KG1 (cell line): ENCODE results near the gene HERC2.
"Not testable (repeated sequence)": the region's sequence is repeated elsewhere in the genome, so short reads cannot be mapped to it uniquely, and the experiment has no call there.

Experiments used
- DNase-seq: peaks from one replicate; lab custom pipeline; 2025; lab: John Stamatoyannopoulos, UW

Gene HERC2

DNA sequence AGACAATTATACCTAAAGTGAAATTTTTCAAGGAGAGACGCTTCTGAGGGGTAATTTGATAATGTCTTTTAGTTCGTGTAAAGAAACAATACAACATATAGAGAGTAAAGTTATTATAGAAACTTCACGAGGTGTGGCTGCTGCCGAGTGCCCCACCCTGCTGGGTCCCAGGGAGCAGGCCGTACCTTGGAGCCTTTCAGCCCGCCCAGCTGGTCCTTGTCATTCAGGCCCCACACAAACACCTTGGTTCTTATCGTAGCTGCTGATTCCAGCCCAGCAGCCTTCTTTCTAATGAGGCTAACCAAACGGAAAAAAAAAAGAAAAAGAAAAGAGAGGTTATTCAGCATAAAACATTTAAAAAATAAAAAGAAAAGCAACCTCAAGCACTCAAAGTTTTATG is 139.8 kb downstream of the HERC2 start:
- no peak for DNase-seq

DNA sequence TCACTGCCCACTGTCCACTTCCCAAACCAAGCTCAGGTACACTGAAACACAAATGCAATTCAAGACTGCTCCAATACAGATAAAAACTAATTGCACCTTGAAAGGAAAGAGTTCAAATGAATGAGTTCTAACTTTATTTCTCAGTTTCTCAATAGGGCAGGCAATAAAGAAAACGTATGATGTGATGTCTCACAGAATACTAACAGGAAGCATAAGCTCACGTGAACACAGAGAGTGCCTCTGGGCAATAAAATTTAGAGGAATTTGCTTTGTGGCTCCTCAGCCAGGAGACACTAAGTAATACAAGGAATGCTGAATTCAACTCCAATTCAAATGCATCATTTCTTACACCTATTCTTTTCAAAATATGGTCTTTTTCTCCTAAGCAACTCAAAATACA is 140.6 kb downstream of the HERC2 start:
- no peak for DNase-seq

DNA sequence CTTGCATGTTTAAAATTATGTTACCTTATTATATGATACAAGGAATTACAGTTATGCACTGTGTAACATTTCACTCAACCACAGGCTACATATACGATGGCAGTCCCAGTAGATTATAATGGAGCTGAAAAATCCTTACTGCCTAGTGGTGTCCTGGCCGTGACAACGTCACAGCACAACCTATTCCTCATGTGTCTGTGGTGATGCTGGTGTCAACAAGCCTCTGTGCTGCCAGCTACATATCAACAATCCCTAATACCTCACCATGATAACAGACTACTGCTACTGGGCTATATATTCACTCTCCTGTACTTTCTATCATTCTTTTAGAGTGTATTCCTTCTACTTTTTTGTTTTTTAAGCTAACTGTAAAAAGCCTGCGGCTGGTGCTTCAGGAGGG is 142.7 kb downstream of the HERC2 start:
- DNase-seq: no peak

DNA sequence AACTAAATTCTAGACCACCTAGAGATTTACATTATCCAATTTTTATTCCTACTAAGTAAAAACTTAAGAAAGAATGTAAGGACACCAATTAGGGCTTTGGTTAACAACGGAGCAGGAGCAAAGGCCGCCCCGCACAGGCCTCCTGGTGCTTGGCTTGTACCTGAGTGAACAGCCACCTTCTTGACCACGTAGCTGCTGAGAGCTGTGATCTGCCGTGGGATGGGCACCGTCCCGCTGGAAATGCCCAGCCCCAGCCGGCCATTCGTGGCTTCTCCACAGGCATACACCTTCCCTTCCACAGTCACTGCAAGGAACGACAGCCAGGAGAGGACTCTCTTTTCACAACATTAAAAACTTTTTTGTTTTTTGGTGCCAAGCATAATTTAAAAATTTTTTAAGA is 143.3 kb downstream of the HERC2 start:
- no peak for DNase-seq

DNA sequence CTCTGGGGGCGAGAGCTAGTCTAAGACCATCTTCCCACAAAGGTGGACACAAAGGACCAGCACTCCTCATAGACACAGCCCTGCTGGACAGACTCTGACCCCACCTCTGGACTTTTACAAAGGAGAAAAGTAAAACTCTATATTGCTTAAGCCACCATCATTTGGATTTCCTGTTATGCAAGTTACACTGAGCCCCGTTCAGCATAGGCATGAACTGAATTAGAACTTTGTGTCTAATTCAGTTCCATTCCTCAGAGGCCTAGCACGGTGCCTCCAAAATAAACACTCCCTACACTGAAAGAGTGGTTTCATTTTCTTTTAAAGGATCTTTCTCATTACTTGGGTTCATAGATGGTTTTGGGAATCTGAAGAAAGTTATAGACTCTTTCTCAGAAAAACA is 143.7 kb downstream of the HERC2 start:
- DNase-seq: no peak

DNA sequence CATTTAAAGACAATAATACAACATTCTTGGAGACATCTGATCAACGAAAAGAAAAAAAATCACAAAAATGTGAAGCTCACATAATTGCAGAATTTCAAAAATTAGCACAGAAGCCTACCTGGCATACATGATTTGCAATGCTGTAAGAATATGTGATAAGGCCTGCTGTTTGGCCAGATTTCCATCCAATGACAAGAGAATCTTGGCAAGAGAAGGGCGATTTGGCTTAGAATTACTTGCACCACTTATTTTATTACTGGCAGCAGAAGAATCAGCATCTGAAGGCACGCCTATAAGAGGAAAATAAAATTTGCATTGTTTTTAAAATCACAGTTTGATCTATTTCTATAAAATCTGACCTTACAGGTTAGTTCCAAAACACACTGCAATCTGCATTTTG is 152.6 kb downstream of the HERC2 start:
- no peak for DNase-seq

DNA sequence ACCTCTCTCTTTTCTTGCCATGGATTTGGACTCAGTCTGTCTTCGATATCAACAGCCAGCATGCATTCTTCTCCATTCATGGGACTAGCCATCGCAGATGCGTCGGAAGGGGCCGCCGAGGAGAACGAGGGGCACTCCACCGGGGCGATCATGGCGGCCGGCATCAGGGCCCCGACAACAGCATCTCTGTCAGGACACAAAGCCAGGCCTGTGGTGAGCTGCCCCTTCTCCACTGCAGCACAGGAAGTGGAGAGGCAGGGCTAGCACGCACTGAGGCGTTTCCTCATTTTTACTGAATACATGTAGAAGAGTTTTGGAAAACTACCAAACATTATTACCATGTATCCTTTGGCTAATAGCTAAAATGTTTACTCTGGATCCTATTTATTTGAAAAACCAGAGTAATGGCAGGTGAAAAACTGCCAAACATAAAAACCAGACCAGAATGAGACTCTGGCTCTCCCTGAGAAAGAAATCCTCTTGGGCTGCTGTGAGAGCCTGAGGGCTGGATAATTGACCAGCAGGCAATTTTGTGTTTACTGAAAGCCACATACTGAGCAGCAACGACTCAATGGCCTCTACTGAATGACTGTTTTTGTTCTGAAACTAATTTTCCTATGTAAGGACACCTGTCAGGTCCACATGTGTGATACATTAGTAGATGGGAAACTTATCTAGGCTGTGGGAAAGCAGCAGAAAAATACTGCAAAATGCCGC is 153.4 kb downstream of the HERC2 start:
- DNase-seq: not testable (repeated sequence)

DNA sequence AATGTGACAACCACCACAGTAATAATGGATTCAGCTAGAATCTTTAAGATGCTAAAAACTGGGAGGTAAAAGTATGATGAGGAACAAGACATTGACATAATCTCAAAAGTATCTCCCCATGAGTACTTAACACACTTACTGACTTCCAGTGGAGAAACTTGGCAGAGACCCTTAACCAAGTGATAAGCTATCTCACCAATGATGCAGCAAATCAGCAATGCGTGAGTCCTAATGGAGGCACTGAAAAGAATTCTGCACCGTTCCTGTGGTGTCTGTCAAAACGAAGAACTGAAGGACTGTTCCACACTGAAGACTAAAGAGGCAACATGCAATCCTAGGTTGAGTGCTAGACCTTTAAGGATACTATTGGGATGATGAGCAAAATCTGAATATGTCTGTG is 154.9 kb downstream of the HERC2 start:
- no peak for DNase-seq

DNA sequence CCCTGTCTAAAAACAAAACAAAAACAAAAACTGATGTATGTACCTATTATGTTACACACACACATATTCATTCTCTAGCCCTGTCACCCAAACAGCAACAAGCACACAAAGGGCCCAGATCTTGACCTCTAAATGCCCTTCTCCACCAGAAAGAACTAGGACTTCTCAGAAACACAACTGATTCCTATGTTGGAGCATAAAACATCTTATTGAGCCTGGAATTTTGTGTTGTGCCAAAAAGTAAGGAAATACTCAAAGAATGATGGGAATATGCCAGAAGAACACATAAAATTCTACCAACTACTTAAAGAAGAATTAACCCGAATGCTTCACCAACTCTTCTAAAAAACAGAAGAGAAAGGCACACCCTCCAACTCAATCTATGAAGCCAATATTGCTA is 156.2 kb downstream of the HERC2 start:
- no peak for DNase-seq

DNA sequence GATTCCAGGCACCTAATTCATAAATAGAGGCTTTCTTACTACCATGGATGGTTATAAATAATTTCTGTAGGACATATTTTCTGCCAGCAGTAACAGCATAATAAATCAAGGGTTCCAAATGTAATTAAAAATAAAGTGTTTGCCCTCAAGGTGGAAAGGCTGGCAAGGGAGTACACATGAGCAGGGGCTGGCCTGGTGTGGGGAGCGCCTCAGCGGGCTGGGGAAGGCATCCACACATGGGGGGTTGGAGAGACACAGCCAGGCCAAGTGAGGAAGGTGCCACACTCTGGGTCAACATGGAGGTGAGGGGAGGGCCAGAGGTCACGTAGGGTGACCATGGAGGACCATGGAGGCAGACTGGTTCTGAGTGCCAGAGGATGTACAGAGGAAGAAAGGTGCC is 157.1 kb downstream of the HERC2 start:
- no peak for DNase-seq

DNA sequence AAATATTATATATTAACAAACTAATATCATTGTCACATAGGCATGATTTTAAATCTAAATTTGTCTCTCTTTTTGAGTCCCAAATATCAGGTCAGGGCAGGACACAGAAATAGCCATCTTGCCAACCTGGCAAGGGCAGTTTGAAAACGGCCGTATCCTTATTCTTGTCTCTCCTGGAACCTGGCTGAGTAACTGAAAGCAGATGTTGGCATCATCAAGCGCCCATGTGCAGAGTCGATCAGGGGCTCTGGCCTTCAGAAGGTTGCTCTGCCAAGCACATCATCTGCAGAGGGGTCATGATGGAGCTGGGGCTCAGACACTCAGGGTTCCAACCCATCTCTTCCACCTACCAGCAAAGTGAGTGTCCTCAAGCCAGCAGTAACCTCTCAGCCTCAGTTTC is 167.7 kb downstream of the HERC2 start:
- DNase-seq: no peak

DNA sequence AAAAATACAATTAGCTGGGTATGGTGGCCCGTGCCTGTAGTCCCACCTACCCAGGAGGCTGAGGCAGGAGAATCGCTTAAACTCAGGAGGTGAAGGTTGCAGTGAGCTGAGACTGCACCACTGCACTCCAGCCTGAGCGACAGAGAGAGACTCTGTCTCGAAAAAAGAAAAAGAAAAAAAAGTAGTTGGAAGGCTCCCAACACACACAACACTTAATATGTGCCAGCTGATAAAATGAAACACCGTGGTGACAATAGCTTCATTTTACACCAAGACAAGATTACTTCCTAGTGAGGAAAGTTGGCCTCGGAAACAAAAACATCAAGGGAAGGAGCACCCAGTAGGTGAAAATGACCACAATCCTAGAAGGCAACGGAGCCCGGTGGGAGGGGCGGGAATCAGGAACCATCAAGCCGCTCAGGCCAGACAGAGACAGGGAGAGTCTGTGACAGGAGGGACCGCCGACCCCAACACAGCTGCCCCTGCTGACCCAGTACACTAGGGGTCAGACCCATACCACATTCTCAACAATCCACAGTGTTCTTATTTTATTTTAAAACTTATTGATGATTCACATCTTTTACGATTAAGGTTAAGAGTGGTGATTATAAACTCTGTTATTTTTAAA is 168.4 kb downstream of the HERC2 start:
- no peak for DNase-seq

DNA sequence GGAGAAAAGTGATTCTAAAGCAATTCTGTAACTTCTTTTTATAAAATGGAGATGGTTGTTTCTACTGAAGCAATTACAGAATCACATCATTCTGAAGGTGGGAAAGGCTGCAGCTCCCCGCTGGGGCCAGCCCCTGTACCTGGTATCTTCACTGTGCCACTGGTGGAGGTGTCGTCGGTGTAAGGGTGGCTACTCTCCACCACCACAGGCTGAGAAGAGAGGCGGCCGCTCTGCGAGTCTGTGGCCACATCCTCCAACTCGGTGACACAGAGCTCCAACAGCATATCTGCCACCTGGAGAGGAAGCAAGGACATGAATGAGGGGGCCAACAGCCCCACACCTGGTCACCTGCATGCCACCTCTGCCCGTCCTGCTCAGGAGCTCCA is 169.4 kb downstream of the HERC2 start:
- not testable (repeated sequence) for DNase-seq

DNA sequence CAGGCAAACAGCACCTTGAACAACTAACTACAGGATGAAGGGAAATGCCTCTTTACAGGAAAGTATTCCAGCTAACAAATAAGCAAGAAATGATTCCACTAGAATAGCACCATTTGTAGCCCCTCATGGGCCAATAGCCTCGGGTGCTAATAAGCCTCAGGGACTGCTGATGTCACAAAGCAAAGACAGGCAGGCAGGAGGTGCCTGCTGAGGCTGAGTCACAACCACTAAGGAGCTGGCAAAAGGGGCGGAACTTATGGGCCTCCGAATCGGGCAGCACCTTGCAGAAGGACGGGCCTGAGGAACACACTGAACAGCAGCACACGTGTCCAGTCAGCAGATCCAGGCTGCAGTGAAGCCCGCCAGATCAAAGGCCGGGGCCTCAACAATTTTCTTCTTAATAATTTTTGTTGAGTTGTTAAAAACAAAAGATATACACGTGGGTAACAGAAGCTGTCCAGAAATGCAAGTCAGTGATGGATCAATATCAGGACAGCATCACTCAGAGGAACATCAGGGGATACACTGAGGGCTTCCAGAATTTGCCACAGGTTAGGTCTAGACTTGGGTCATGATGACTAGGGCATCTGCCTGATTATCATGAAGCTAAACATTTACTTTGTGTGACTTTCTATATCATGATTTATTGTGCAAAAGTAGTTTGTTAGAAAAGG is 170.0 kb downstream of the HERC2 start:
- DNase-seq: not testable (repeated sequence)

DNA sequence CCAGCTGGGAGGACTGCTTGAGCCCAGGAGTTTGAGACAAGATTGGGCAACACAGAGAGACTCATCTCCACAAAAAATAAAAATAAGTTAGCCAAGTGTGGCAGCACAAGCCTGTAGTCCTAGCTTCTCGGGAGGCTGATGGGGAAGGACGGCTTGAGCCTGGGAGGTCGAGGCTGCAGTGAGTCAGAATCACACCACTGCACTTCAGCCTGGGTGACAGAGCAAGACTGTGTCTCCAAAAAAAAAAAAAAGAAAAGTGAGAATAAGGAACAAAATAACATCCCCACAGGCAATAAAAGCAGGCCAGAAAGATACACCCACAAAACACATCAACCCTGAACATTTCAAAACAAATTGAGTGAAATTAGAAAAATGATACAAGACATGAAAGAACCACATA is 174.2 kb downstream of the HERC2 start:
- no peak for DNase-seq

DNA sequence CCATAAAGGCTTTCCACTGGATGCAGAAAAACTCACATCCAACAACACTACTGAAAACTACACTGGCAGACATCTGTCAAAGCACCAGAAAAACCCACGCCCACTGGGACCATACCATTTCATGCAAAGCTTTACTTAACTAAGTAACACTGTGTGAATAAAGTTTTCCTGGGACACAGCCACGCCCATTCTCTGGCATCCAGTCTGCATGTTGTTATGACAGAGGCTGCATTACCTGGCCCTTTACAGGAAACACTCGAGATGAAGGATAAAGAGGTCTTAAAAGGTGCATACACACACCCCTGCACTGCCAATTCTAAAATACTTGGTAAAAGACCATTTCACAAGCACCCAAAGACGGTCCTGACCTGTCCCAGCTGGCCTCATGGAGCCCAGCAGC is 176.6 kb downstream of the HERC2 start:
- not testable (repeated sequence) for DNase-seq

DNA sequence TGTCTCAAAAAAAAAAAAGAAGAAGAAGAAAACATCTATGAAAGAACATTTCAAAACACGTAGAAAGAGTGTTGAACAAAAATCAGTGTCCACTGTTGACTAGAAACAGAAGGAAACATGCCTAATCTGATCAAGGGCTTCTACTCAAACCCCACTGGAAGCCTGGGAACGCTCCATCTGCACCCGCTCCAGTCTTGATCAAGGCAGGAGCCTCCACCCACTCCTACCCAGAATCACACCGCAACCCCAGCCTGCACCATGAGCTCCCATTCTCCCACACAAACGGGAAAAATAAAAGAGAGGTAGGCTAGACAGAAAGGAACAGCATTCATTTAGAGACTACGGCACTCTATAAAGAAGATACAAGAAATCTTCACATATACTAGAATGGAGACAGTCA is 181.9 kb downstream of the HERC2 start:
- no peak for DNase-seq

DNA sequence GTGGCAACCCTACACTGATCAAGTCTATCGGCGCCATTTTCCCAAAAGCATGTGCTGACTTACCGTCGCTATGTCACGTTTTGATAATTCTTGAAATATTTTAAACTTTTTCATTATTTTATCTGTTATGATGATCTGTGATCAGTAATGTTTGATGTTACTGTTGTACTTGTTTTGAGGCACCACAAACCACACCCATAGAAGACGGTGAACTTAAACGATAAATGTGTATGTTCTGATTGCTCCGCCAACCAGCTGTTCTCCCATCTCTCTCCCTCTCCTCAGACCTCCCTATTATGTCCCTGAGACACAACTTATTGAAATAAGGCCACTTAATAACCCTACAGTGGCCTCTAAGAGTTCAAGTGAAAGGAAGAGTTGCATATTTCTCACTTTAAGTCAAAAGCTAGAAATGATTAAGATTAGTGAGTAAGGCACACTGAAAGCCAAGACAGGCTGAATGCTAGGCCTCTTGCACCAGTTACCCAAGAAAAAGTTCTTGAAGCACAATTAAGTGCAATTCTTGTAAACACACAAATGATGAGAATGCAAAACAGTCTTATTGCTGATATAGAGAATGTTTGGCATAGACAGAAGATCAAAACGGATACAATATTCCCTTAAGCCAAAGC is 184.5 kb downstream of the HERC2 start:
- not testable (repeated sequence) for DNase-seq

DNA sequence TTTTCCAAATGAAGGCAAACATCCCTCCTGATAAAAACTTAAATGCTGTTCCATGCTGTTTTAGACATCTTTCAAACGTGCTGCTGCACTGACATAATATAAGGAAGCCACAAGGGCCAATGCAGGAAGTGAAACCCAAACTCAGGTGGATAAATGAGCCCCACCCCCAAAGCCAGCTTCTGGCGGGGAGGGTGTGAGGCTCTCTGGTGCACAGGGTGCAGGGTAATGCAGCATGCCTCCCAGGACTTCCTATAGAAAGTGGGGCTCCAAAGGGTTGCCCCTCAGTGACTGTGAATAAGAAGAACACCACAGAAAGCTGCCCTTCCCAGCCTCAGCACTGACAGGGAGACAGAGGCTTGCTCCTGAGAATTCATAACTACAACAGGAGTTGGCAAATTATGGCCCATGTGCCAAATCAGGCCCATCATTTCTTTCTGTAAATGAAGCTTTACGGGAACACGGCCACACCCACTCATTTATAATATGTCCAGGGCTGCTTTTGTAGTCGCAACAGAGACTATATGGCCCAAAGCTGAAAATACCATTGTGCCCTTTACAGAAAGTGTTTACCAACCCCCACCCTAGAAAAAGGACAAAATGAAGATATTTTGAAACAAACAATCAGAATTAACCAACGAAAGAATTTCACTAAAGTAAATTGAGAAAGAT is 185.6 kb downstream of the HERC2 start:
- not testable (repeated sequence) for DNase-seq

DNA sequence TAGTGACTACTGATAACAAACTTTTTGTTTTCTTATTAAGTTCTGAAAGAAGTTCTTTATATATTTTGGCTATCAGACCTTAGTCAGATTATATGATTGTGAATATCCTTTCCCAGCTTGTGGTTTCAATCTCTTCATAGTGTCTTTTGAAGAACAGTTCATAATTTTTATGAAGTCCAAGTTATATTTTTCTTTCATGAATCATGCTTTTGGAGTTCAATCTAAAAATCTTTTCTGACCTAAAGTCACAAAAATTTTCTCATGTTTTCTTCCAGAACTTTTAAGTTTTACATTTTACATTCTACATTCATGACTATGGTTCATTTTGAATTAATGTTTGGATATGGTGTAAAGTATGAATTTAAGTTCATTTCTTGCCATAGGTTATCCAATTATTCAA is 188.7 kb downstream of the HERC2 start:
- no peak for DNase-seq

DNA sequence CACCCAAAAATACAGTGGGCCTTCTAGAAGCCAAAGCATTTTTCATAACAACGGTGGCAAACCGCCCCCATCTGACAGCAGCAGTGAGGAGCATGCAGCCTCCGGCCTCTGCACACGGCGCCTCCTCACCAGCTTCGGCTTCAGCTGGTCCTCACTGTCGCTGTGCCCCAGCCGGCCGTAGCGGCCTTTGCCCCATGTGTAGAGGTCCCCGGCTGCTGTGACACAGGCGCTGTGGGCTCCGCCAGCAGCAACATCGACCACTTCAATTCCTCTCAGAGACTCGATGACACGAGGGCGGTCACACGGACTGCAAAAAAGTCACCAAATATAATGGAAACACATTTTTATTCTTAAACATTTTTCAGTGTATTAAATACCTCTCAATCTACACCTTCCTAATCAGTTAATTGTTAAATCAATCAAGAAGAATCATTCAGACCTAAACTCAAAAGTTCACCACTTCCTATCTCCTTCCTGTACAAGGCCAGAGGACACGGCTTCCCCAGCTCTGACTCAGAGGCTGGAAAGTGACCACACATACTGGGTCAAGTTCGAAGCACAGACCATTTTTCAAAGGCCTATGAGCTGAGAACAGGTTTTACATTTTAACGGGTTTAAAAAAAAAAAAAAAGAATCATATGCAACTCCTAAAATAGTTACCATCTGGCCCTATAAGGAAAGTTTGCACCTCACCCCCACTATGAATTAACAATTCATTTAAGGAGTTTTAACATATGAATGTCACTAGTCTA is 189.3 kb downstream of the HERC2 start:
- no peak for DNase-seq

DNA sequence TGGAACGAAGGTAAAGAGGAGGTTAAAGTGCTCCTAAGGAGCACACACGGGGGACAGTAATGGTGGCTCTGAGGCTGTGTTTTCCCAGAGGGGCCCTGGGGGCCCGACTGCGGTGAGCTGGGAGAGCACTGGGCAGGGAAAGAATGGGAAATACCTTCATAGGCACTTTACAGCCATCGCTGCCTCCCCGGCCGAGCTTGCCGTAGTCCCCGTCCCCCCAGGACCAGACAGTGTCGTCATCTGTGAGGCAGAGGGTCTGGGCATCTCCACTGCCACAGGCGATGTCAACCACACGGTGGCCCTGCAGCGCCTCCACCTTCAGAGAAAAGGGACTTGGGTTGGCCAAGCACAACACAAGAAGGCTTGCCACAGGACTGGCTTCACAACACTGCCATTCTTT is 190.0 kb downstream of the HERC2 start:
- no peak for DNase-seq
